Liver (tissue), 3 donors: ENCODE results near the gene RND3.

Source experiments
- EGR1 ChIP-seq, 2 donors: IDR thresholded peaks; 2 replicates each; pipeline ENCODE4 v1.6.1; 2016 to 2018; ENCODE audit warnings: antibody characterized with exemption in 2 of 2, low read depth in 2 of 2
- GABPA ChIP-seq, 2 donors: IDR thresholded peaks in 1 of 2; conservative IDR thresholded peaks in 1 of 2; 2 replicates each; pipeline ENCODE4 v1.6.1; 2016; ENCODE audit warnings: antibody characterized with exemption in 2 of 2, mild to moderate bottlenecking in 1 of 2, moderate library complexity in 1 of 2
- JUND ChIP-seq, 2 donors: IDR thresholded peaks; 2 replicates each; pipeline ENCODE4 v1.6.1; 2016; ENCODE audit warnings: antibody characterized with exemption in 2 of 2
- TAF1 ChIP-seq: conservative IDR thresholded peaks from 2 replicates; pipeline ENCODE4 v1.6.1; 2016; ENCODE audit warnings: antibody characterized with exemption, mild to moderate bottlenecking
- YY1 ChIP-seq: IDR thresholded peaks from 2 replicates; pipeline ENCODE4 v1.6.1; 2016; ENCODE audit warnings: antibody characterized with exemption, mild to moderate bottlenecking
- TF ChIP-seq, protein P1 (sequence below): fragments of 150-350 bp; IDR thresholded peaks from 2 replicates; pipeline ENCODE4 v1.5.1; 2017; ENCODE audit warnings: improper control_type of control experiment, low read depth, low read length; ENCODE audit not compliant: missing input control
- TF ChIP-seq, protein P2 (sequence below): IDR thresholded peaks from 2 replicates; pipeline ENCODE4 v1.6.1; 2016; ENCODE audit warnings: antibody characterized with exemption, mild to moderate bottlenecking
- TF ChIP-seq, protein P3 (sequence below): IDR thresholded peaks from 2 replicates; pipeline ENCODE4 v1.6.1; 2016; ENCODE audit warnings: antibody characterized with exemption
- donor health status: healthy.
- donor health status: healthy.

DNA sequence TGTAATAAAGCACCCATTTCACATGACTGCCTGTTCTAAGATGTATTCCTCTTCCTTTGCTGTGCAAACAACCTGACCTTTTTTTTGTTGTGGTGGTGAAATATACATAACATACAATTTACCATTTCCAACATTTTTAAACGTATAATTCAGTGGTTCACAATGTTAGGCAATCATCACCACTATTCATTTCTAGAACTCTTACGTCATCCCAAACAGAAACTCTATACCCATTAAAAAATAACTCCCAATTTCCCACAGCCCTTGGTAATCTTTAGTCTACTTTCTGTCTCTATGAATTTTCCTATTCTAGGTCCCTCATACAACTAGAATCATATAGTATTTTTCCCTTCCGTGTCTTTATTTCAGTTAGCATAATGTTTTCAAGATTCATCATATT, 36.7 kb downstream of the RND3 start:
- TF ChIP-seq, protein P1, sequence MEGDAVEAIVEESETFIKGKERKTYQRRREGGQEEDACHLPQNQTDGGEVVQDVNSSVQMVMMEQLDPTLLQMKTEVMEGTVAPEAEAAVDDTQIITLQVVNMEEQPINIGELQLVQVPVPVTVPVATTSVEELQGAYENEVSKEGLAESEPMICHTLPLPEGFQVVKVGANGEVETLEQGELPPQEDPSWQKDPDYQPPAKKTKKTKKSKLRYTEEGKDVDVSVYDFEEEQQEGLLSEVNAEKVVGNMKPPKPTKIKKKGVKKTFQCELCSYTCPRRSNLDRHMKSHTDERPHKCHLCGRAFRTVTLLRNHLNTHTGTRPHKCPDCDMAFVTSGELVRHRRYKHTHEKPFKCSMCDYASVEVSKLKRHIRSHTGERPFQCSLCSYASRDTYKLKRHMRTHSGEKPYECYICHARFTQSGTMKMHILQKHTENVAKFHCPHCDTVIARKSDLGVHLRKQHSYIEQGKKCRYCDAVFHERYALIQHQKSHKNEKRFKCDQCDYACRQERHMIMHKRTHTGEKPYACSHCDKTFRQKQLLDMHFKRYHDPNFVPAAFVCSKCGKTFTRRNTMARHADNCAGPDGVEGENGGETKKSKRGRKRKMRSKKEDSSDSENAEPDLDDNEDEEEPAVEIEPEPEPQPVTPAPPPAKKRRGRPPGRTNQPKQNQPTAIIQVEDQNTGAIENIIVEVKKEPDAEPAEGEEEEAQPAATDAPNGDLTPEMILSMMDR = no peak
- TF ChIP-seq, protein P2, sequence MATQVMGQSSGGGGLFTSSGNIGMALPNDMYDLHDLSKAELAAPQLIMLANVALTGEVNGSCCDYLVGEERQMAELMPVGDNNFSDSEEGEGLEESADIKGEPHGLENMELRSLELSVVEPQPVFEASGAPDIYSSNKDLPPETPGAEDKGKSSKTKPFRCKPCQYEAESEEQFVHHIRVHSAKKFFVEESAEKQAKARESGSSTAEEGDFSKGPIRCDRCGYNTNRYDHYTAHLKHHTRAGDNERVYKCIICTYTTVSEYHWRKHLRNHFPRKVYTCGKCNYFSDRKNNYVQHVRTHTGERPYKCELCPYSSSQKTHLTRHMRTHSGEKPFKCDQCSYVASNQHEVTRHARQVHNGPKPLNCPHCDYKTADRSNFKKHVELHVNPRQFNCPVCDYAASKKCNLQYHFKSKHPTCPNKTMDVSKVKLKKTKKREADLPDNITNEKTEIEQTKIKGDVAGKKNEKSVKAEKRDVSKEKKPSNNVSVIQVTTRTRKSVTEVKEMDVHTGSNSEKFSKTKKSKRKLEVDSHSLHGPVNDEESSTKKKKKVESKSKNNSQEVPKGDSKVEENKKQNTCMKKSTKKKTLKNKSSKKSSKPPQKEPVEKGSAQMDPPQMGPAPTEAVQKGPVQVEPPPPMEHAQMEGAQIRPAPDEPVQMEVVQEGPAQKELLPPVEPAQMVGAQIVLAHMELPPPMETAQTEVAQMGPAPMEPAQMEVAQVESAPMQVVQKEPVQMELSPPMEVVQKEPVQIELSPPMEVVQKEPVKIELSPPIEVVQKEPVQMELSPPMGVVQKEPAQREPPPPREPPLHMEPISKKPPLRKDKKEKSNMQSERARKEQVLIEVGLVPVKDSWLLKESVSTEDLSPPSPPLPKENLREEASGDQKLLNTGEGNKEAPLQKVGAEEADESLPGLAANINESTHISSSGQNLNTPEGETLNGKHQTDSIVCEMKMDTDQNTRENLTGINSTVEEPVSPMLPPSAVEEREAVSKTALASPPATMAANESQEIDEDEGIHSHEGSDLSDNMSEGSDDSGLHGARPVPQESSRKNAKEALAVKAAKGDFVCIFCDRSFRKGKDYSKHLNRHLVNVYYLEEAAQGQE = no peak
- TF ChIP-seq, protein P3, sequence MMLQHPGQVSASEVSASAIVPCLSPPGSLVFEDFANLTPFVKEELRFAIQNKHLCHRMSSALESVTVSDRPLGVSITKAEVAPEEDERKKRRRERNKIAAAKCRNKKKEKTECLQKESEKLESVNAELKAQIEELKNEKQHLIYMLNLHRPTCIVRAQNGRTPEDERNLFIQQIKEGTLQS = no peak
- TF ChIP-seq JUND (IDR thresholded peaks at IDR 0.05) (no peak), GABPA (IDR thresholded peaks at IDR 0.05 in 1 of 2, conservative IDR thresholded peaks at IDR 0.05 in 1 of 2) (no peak), YY1 (no peak), EGR1 (IDR thresholded peaks at IDR 0.05; ENCODE audit: low read depth in 2 of 2) (no peak), TAF1 (no peak)
